Sigmoid colon (tissue), 7 donors: ENCODE measurements around the gene TMEM59. TPM values are rescaled to one million over a fixed set of nuclear protein-coding genes. Genes with fewer than 3 reads are reported as not detected.

Experiments used
- DNase-seq: peaks from one replicate; pipeline ENCODE4 v3.0.0-alpha.2; 2019
- H3K27ac ChIP-seq, 4 donors: fragments of 200-600 bp; sonication (generic); one replicate each; pipeline ENCODE4 v1.5.1; 2016 to 2019; ENCODE audit warnings: mild to moderate bottlenecking in 1 of 4
- H3K27me3 ChIP-seq, 3 donors: fragments of 200-600 bp; sonication (generic); one replicate each; pipeline ENCODE4 v1.5.1; 2019; ENCODE audit warnings: mild to moderate bottlenecking in 1 of 3
- H3K36me3 ChIP-seq, 4 donors: fragments of 200-600 bp; sonication (generic); one replicate each; pipeline ENCODE4 v1.5.1; 2016 to 2019
- H3K4me1 ChIP-seq, 4 donors: fragments of 200-600 bp; sonication (generic); one replicate each; pipeline ENCODE4 v1.5.1; 2017 to 2019
- H3K4me3 ChIP-seq, 4 donors: fragments of 200-600 bp; sonication (generic); one replicate each; pipeline ENCODE4 v1.5.1; 2017 to 2019; ENCODE audit warnings: mild to moderate bottlenecking in 2 of 4, moderate library complexity in 1 of 4
- H3K9me3 ChIP-seq, 4 donors: fragments of 200-600 bp in 3 of 4; sonication (generic) in 3 of 4; one replicate each; pipeline versions ENCODE4 v1.5.1 to v1.6.1; 2013 to 2019
- CTCF ChIP-seq, 4 experiments: fragments of 450-650 bp in 3 of 4; fragments of 200-600 bp in 1 of 4; IDR thresholded peaks; one replicate each; pipeline ENCODE4 v1.5.1; 2016 to 2019; ENCODE audit warnings: antibody characterized with exemption in 4 of 4, mild to moderate bottlenecking in 3 of 4, moderate library complexity in 2 of 4
- EP300 ChIP-seq, 4 donors: sonication (generic); formaldehyde crosslinking; IDR thresholded peaks; one replicate each; pipeline ENCODE4 v1.6.1; 2017; ENCODE audit warnings: antibody characterized with exemption in 4 of 4
- POLR2A ChIP-seq, 2 donors: fragments of 450-650 bp; IDR thresholded peaks; one replicate each; pipeline ENCODE4 v1.6.1; 2016; ENCODE audit warnings: antibody characterized with exemption in 2 of 2, mild to moderate bottlenecking in 2 of 2, moderate library complexity in 2 of 2
- POLR2AphosphoS5 ChIP-seq, 4 donors: sonication (generic); formaldehyde crosslinking; IDR thresholded peaks; one replicate each; pipeline ENCODE4 v1.6.1; 2017; ENCODE audit warnings: antibody characterized with exemption in 4 of 4
- WGBS, 2 donors: extraction: QIAGEN DNeasy Blood & Tissue Kit; methylation state at CpG; one replicate each; pipeline ENCODE4 v1.1.7; 2013; 5-methylcytosine and 5-hydroxymethylcytosine counted together
- intact Hi-C: fragments of 100-400 bp; cut with DNase I; formaldehyde crosslinking; loops from one replicate; pipeline ENCODE4 v1.15.1; 2023
- polyA plus RNA-seq, 3 donors: library from polyadenylated mRNA; stranded (reverse); fragments of 200-250 nt; gene quantifications; one replicate each; pipeline ENCODE4 v1.2.3, GENCODE V29; 2013
- total RNA-seq, 4 donors: library from RNA; depleted of rRNA; stranded (reverse); fragments of >200 nt; gene quantifications; one replicate each; pipeline ENCODE4 v1.1.0, GENCODE V29; 2016
- donor health status: healthy with polysubstance abuse.
- donor health status: Bipolar disorder and iron deficiency.
- donor health status: healthy.

The TMEM59 gene
- total RNA-seq = 100 to 1,000 TPM; 114 to 299 (median 237) TPM
- polyA plus RNA-seq = 100 to 1,000 TPM; 160 to 268 (median 187) TPM

GRCh38 chr1:54052934-54053744 lies at the start of gene TMEM59, which contains the start of gene TCEANC2:
TMEM59 (minus strand) TSS chr1:54053204; CDS start chr1:54053188, 16 bp downstream.
TCEANC2 (plus strand) TSS chr1:54053608; CDS start chr1:54054423, 815 bp downstream.
- 0% methylated on average over 59 of the region's 59 CpGs for WGBS, 2 donors
- peak; percentile 55 to 63 for TF ChIP-seq POLR2A (IDR thresholded peaks at IDR 0.05)
- TF ChIP-seq CTCF (IDR thresholded peaks at IDR 0.05) = peak in 1 of 4 experiments; percentile 18
- TF ChIP-seq EP300 (IDR thresholded peaks at IDR 0.05) = no peak
- peak; percentile 78 to 91 (median 89) for TF ChIP-seq POLR2AphosphoS5 (IDR thresholded peaks at IDR 0.05)
- Histone ChIP-seq H3K9me3 (no peaks in the 10 kb centered on the region), H3K27ac (peak within 1 kb of the TSS; percentile 96 to 98 (median 97)), H3K27me3 (no peaks in the 10 kb centered on the region), H3K4me3 (peak within 1 kb of the TSS; percentile 87 to 93 (median 90)), H3K4me1 (peaks cover 0 to 53% (median 45%) of the 10 kb centered on the region in 4 donors), H3K36me3 (no peaks in the 10 kb centered on the region)
- peak; percentile 99 for DNase-seq
- intact Hi-C loops = loop anchor here (1.0 to 5.0 kb wide), 6 partner anchors 102 to 435 kb away; partner anchors contain the start of genes NDC1 and SSBP3

GRCh38 chr1:54100500-54100899 lies 47.5 kb upstream of the TMEM59 start:
- H3K9me3 ChIP-seq = no peaks in the 10 kb centered on the region
- intact Hi-C loops = no loop called here
- no peak overlapping the region for H3K27ac ChIP-seq
- WGBS, 2 donors = 43 to 84% methylated on average over 2 of the region's 2 CpGs
- H3K27me3 ChIP-seq = no peaks in the 10 kb centered on the region
- no peak for DNase-seq
- peaks cover 0 to 11% (median 3%) of the 10 kb centered on the region in 4 donors for H3K36me3 ChIP-seq
- no peak overlapping the region for H3K4me3 ChIP-seq
- TF ChIP-seq EP300 (IDR thresholded peaks at IDR 0.05) (no peak), CTCF (IDR thresholded peaks at IDR 0.05) (no peak), POLR2A (IDR thresholded peaks at IDR 0.05) (no peak), POLR2AphosphoS5 (IDR thresholded peaks at IDR 0.05) (no peak)
- no peaks in the 10 kb centered on the region for H3K4me1 ChIP-seq

GRCh38 chr1:54099061-54099610 lies 46.1 kb upstream of the TMEM59 start:
- DNase-seq = no peak
- intact Hi-C loops = no loop called here
- H3K4me3 ChIP-seq = no peak overlapping the region
- H3K9me3 ChIP-seq = no peaks in the 10 kb centered on the region
- H3K27me3 ChIP-seq = no peaks in the 10 kb centered on the region
- no peaks in the 10 kb centered on the region for H3K4me1 ChIP-seq
- 78 to 90% methylated on average over 6 of the region's 6 CpGs for WGBS, 2 donors
- H3K27ac ChIP-seq = no peak overlapping the region
- TF ChIP-seq CTCF (IDR thresholded peaks at IDR 0.05) = no peak
- no peak for TF ChIP-seq EP300 (IDR thresholded peaks at IDR 0.05)
- no peak for TF ChIP-seq POLR2A (IDR thresholded peaks at IDR 0.05)
- no peak for TF ChIP-seq POLR2AphosphoS5 (IDR thresholded peaks at IDR 0.05)
- H3K36me3 ChIP-seq = peaks cover 0 to 11% (median 3%) of the 10 kb centered on the region in 4 donors

GRCh38 chr1:54096877-54097240 lies 43.9 kb upstream of the TMEM59 start:
- no peak overlapping the region for H3K27ac ChIP-seq
- peaks cover 0 to 11% (median 3%) of the 10 kb centered on the region in 4 donors for H3K36me3 ChIP-seq
- H3K27me3 ChIP-seq = no peaks in the 10 kb centered on the region
- H3K4me1 ChIP-seq = no peaks in the 10 kb centered on the region
- no peak overlapping the region for H3K4me3 ChIP-seq
- no peak for DNase-seq
- no peaks in the 10 kb centered on the region for H3K9me3 ChIP-seq
- WGBS, 2 donors = 75 to 89% methylated on average over 7 of the region's 7 CpGs
- intact Hi-C loops = no loop called here
- TF ChIP-seq CTCF (IDR thresholded peaks at IDR 0.05) (no peak), POLR2A (IDR thresholded peaks at IDR 0.05) (no peak), POLR2AphosphoS5 (IDR thresholded peaks at IDR 0.05) (no peak), EP300 (IDR thresholded peaks at IDR 0.05) (no peak)
